HepG2 (cell line): ENCODE measurements around the gene ATAD2B. TPM values are rescaled to one million over a fixed set of nuclear protein-coding genes. Genes with fewer than 3 reads are reported as not detected.
"Not testable (repeated sequence)": the region's sequence is repeated elsewhere in the genome, so short reads cannot be mapped to it uniquely, and the experiment has no call there.

Experiments used
- ATAC-seq: fragments of 200-7000 bp; cut with Tn5 transposase; 3 replicates; pipeline ENCODE4 v1.9.1; 2020; ENCODE audit warnings: mild to moderate bottlenecking, moderate library complexity
- BruUV-seq: library from RNA; stranded (reverse); fragments of 400-500 nt; replicated peaks from 2 replicates; lab custom pipeline; 2021; lab: Mats Ljungman, UMichigan
- CTCF ChIA-PET: fragments of 300-600 bp; formaldehyde crosslinking; extraction: SDS; loops from one replicate; lab custom pipeline; 2021; ENCODE audit warnings: low total read pairs, inconsistent platforms, low intra/inter-chr PET ratio; lab: Yijun Ruan, JAX
- POLR2A ChIA-PET: fragments of 350-600 bp; sonication (Branson Sonifier 250); formaldehyde crosslinking; loops from one replicate; lab custom pipeline; 2020; ENCODE audit warnings: antibody characterized with exemption, inconsistent platforms; lab: Yijun Ruan, JAX
- DNase-seq: peaks from one replicate; pipeline ENCODE4 v3.0.0-alpha.2; 2015; ENCODE audit warnings: low spot score
- FAIRE-seq: peaks from 3 replicates; lab custom pipeline; 2011; peaks lifted over from hg19 to GRCh38; lab: Jason Lieb, UNC
- H2AFZ ChIP-seq: one replicate; pipeline ENCODE4 v1.6.1; 2011; ENCODE audit warnings: low read length, inconsistent platforms
- H3K27ac ChIP-seq: fragments of 300-600 bp; 3 replicates; pipeline ENCODE4 v1.8.0; 2011; ENCODE audit warnings: mixed run types, mild to moderate bottlenecking, mixed read lengths, low read length, inconsistent platforms; ENCODE audit not compliant: insufficient read depth; ENCODE audit errors: extremely low read length
- H3K27me3 ChIP-seq, 2 experiments: fragments of 200-600 bp in 1 of 2; 2 replicates in 1 of 2; 3 replicates in 1 of 2; pipeline versions ENCODE4 v1.6.0 to v1.8.0; 2011; ENCODE audit warnings: low read length in 2 of 2, mild to moderate bottlenecking in 2 of 2, moderate library complexity in 2 of 2, inconsistent platforms in 1 of 2; ENCODE audit not compliant: insufficient read depth in 2 of 2, control insufficient read depth in 1 of 2
- H3K36me3 ChIP-seq, 2 experiments: fragments of 200-600 bp in 1 of 2; replicated peaks in 1 of 2; 2 replicates in 1 of 2; 3 replicates in 1 of 2; pipeline versions ENCODE4 v1.5.1 to v1.8.0; 2011; ENCODE audit warnings: low read length in 2 of 2, inconsistent platforms in 1 of 2; ENCODE audit not compliant: insufficient read depth in 2 of 2, control insufficient read depth in 1 of 2
- H3K4me1 ChIP-seq: 2 replicates; pipeline ENCODE4 v1.5.1; 2012; ENCODE audit warnings: low read length, inconsistent platforms; ENCODE audit not compliant: insufficient read depth
- H3K4me2 ChIP-seq: 2 replicates; pipeline ENCODE4 v1.6.0; 2011; ENCODE audit warnings: low read depth, low read length, inconsistent platforms
- H3K4me3 ChIP-seq, 3 experiments: fragments of 200-600 bp in 1 of 3; sonication (generic), shearing (Covaris generic) in 1 of 3; replicated peaks in 1 of 3; 2 replicates each; pipeline ENCODE4 v1.5.1; 2011 to 2016; ENCODE audit warnings: low read length in 3 of 3, inconsistent platforms in 2 of 3, low read depth in 2 of 3, mild to moderate bottlenecking in 2 of 3, control low read depth in 1 of 3, mixed read lengths in 1 of 3; ENCODE audit not compliant: insufficient read depth in 1 of 3
- H3K79me2 ChIP-seq: one replicate; pipeline ENCODE4 v1.6.1; 2011; ENCODE audit warnings: low read length, inconsistent platforms; ENCODE audit not compliant: insufficient read depth
- H3K9ac ChIP-seq: 2 replicates; pipeline ENCODE4 v1.6.0; 2011; ENCODE audit warnings: mild to moderate bottlenecking, low read depth, low read length, inconsistent platforms; ENCODE audit not compliant: insufficient read depth
- H3K9me3 ChIP-seq: 2 replicates; pipeline ENCODE4 v1.5.1; 2012; ENCODE audit warnings: mild to moderate bottlenecking, low read length
- H4K20me1 ChIP-seq: 2 replicates; pipeline ENCODE4 v1.6.0; 2011; ENCODE audit warnings: inconsistent platforms, mild to moderate bottlenecking, low read length, moderate library complexity; ENCODE audit not compliant: insufficient read depth
- HNRNPK ChIP-seq: fragments of 200-400 bp; formaldehyde crosslinking; IDR thresholded peaks from 2 replicates; pipeline ENCODE4 v1.6.1; 2018; ENCODE audit warnings: low read length, low read depth, moderate library complexity, mild to moderate bottlenecking; ENCODE audit not compliant: poor library complexity, severe bottlenecking
- ZNF281 ChIP-seq: sonication (generic); formaldehyde crosslinking; IDR thresholded peaks from 2 replicates; pipeline ENCODE4 v1.4.0; 2020; ENCODE audit warnings: missing genetic modification reagents, borderline replicate concordance
- ZNF644 ChIP-seq: IDR thresholded peaks from 2 replicates; pipeline ENCODE4 v1.6.1; 2016; ENCODE audit warnings: low read depth
- WGBS: methylation state at CpG from one replicate; pipeline ENCODE4 v1.1.6; 2017; ENCODE audit warnings: low lambda C conversion rate; 5-methylcytosine and 5-hydroxymethylcytosine counted together
- in situ Hi-C: cut with HindIII; loops from 2 replicates; pipeline ENCODE4 v1.10.0; 2017; ENCODE audit warnings: low pct_unique_long_range_greater_than_20kb; ENCODE audit not compliant: extremely low pct_ligation_motif_present
- intact Hi-C: fragments of 100-400 bp; cut with micrococcal nuclease; formaldehyde crosslinking; loops from one replicate; pipeline ENCODE4 v1.10.0; 2022; ENCODE audit not compliant: unreplicated experiment
- polyA plus RNA-seq, 8 experiments: library from polyadenylated mRNA; depleted of rRNA in 3 of 8; stranded (reverse) in 7 of 8; unstranded in 1 of 8; fragments of >200 nt; fragmentation: Illumina TruSeq in 4 of 8; extraction: Trizol in 4 of 8; gene quantifications; 2 replicates each; pipeline versions ENCODE4 v1.2.1 to v1.2.3, GENCODE V29; 2011 to 2016; ENCODE audit warnings: low read depth in 4 of 8, missing spikeins in 1 of 8, mixed read lengths in 1 of 8; ENCODE audit not compliant: insufficient read depth in 1 of 8
- total RNA-seq, 5 experiments: library from RNA; depleted of rRNA; stranded (reverse); fragments of >200 nt; fragmentation: Illumina TruSeq; extraction: Trizol; gene quantifications; 2 replicates each; pipeline ENCODE4 v1.2.3, GENCODE V29; 2016; ENCODE audit warnings: low read depth in 1 of 5

Gene ATAD2B
- total and polyA plus RNA-seq, 2 of the 13 experiments (the other 11 are each of a cell fraction or from before 2014, with no cell fraction given): 5.3 to 22.2 TPM

- no peaks in the 10 kb centered on the region for H4K20me1 ChIP-seq
- FAIRE-seq (no peak), ATAC-seq (no peak)
- no peak overlapping the region for H3K9ac ChIP-seq
- 93% methylated on average over 8 of the region's 8 CpGs for WGBS
- no peak overlapping the region for H3K27ac ChIP-seq
- TF ChIP-seq HNRNPK (peak; percentile 89), ZNF644 (CRISPR knock-in tag) (no peak)
- TF ChIP-seq, all 625 proteins: peak for 1
- CTCF ChIA-PET: no interaction called here
- intact Hi-C loops: no loop called here
- in situ Hi-C loops: no loop called here
- no TSS peak for BruUV-seq
- Histone ChIP-seq H3K4me3 (no peak overlapping the region), H3K4me1 (no peaks in the 10 kb centered on the region), H2AFZ (no peak overlapping the region), H3K9me3 (no peaks in the 10 kb centered on the region), H3K79me2 (no peaks in the 10 kb centered on the region), H3K4me2 (no peak overlapping the region), H3K36me3 (no peaks in the 10 kb centered on the region), H3K27me3 (no peaks in the 10 kb centered on the region)
- no peak for DNase-seq
- POLR2A ChIA-PET: no interaction called here
Measured at GRCh38 chr2:23745068-23745725, 181.7 kb downstream of the ATAD2B start.

- FAIRE-seq, H3K27ac ChIP-seq, H3K36me3 ChIP-seq, H3K9ac ChIP-seq, H2AFZ ChIP-seq, intact Hi-C loops, in situ Hi-C loops, H3K27me3 ChIP-seq, H3K4me3 ChIP-seq, ATAC-seq, H3K4me1 ChIP-seq, H3K79me2 ChIP-seq, H3K9me3 ChIP-seq, H4K20me1 ChIP-seq, POLR2A ChIA-PET, BruUV-seq, H3K4me2 ChIP-seq, DNase-seq, CTCF ChIA-PET: not testable (repeated sequence)
- 98% methylated on average over 8 of the region's 9 CpGs for WGBS
- TF ChIP-seq ZNF281 (CRISPR knock-in tag): peak; percentile 51; the same call in 1 of the 2 replicates
Measured at GRCh38 chr2:23736783-23737182, 190.1 kb downstream of the ATAD2B start.
